HG02938 (cell line): ENCODE results near the gene PANK1.
"Not testable (repeated sequence)": the region's sequence is repeated elsewhere in the genome, so short reads cannot be mapped to it uniquely, and the experiment has no call there.

Source experiments
- ATAC-seq: cut with Tn5 transposase; IDR thresholded peaks from one replicate; pipeline ENCODE4 v1.9.1; 2021; ENCODE audit warnings: mild to moderate bottlenecking, moderate library complexity; ENCODE audit not compliant: unreplicated experiment

Gene PANK1

DNA sequence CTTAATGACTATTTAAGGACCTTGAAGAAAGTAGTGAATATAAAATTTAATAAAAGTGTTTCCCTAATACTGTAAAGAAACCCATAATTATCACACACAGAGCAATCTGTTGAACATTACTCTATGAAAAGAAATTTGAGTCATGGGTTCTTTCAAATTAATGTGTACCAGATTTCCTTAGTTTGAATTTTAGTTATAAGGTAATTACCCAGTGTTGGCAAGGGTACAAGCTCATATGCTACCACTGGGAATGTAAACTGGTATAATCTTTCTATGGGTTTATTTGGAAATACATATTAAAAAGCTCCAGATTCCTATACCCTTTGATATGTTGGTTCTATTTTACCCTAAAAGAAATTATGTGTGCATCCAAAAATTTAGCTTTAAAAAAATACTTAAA lies 22.9 kb downstream of the PANK1 start:
- no peak for ATAC-seq

DNA sequence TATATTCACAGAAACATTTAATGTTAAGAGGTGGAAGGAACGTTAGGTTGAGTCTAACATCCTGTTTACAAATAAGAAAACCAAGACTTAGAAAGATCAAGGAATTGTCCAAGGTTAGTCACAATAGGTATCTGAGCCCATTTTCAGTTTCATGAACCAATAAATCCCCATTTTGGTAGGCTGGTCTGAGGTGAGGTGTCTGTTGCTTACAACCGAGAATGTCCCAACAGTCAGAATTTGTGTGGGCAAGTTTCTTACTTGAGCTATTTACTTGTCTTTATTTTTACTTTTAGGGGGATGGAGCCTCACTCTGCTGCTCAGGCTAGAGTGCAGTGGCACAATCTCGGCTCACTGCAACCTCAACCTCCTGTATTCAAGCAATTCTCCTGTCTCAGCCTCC lies 23.6 kb downstream of the PANK1 start:
- ATAC-seq, result no peak

DNA sequence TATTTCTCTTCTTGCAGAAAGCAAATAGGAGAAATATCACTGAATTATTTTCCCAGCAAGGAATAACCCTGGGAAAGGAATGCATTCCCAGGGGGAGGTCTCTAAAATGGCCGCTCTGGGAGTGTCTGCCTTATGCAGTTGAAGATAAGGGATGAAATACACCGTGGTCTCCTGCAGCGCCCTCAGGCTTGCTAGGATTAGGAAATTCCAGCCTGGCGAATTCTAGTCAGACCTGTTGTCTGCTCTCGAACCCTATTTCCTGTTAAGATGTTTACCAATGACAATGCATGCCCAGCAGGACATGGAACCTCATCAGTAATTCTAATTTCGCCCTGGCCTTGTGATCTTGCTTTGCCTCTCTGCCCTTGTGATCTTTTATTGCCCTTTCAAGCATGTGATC lies 24.7 kb downstream of the PANK1 start:
- ATAC-seq, result not testable (repeated sequence)

DNA sequence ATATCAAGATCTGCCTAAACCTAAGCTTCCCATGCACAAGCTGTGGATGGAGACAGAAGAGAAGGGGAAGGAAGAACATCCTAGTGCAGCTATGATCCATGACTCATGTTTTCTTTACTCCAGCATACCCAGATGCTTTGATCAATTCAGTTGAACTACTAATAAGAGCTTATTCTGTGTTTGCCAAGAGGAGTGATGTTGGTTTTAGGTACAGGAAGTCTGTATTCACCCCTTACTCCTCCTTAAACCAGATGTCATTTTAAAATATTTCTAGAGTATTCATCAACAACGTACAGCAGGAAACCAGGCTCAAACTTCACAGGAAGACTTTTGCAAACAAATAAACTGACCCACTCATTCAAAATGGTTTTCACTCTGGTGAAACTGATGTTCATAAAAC lies 29.2 kb downstream of the PANK1 start:
- ATAC-seq, result no peak

DNA sequence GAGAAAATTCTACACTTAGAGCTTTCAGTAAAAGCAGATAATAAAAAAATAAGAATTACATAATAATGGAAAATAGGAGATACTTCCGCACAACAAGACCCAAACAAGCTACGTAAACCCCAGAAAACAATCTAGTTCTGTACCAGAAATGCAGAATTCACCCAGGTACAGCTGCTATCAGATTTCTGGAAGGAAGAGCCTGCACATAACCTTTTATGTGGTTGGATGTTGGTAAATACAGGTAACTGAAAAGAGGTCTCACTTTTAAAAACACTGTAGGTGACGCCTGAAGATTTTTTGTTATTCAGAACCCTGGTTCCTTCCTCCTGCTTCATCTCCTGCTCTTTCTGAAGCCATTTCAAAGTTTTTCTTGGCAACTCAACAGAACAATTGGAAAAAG lies 29.9 kb downstream of the PANK1 start:
- no peak for ATAC-seq

DNA sequence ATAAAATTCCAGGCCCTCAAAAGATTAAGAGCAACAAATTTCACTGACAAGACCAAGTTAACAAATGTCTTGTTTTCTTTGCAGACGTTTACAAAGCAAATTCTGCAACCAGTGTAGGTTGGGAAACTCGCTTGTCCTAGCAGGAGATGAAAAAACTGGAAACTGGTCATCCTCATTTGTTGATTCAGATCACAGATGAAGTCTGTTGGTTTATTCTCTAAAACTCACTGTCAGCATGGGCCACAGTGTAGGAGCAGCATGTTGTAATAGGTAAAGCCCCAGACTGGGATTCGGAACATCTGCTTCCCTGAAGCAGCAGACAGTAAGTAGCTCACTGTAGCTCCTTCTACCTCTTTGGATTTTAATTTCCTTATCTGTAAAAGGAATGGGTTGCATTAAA lies 31.5 kb downstream of the PANK1 start:
- ATAC-seq, result no peak

DNA sequence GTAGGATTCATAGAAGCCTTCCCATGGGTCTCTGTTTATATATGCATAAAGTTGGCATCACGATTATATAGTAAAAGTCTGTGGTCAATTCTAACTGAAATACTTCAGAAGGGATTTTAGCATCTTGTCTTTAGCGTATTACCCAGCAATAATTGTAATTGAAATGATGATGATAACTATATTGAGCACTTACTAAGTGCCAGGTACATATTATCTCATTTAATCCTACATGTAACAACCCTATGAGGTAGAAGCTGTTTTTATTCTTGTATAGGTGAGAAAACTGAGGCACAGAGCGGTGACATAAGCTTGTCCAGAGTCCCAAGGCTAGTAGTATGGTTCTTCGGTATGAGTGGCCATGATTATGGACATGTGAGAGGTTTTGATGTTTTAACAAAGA lies 33.8 kb downstream of the PANK1 start:
- ATAC-seq, result no peak

DNA sequence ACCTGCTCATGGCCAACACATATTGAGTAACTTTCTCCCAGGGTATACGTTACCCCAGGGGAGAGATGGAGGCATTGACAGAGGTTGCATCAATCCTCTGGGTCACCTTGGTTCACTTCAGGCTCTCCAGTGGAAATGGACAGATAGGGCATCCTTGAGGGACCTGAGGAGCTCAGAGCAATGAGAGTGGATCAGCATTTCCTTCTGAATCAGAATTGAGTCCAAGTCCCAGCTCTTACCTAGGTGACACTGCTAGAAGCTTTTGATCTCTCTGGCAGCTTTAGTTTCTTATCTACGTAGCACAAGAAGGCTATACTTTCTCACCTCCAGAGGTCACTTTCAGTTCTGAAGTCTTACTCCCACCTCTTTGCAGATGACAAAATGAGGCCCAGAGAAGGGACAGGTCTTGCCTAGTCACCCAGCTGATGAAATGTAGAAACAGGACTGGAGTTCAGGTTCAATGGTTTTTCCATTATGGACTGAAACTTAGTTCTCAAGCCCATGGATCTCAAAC lies 35.2 kb downstream of the PANK1 start:
- ATAC-seq, result peak; percentile 93

DNA sequence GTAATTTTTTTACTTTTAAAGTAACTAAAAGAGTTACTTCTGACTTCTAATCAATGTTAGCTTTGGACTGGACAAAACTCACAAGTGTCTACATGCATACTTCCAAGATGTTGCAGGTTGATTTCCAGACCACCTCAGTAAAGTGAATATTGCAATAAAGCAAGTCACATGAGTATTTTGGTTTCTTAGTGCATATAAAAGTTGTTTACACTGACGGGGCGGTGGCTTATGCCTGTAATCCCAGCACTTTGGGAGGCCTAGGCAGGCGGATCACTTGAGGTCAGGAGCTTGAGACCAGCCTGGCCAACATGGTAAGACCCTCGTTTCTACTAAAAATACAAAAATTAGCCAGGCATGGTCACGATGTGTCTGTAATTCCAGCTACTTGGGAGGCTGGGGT lies 40.8 kb downstream of the PANK1 start:
- no peak for ATAC-seq

DNA sequence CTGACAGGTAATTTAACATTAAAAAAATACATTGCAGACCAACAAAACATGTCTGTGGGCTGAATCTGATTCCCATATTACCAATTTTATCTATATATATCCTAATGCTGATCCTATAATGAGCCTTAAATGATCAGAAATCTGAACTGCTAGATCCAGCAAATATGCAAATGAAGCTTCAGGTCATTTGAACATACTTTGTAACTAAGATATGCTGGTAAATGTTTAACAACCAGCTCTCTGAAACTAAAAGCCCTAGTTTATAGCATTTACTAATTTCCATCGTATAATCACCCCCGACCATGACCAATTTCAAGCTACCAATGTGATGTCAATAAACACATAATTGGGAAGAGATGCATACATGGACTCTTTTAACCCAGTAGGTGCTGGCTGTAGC lies 42.1 kb downstream of the PANK1 start:
- ATAC-seq, result no peak

DNA sequence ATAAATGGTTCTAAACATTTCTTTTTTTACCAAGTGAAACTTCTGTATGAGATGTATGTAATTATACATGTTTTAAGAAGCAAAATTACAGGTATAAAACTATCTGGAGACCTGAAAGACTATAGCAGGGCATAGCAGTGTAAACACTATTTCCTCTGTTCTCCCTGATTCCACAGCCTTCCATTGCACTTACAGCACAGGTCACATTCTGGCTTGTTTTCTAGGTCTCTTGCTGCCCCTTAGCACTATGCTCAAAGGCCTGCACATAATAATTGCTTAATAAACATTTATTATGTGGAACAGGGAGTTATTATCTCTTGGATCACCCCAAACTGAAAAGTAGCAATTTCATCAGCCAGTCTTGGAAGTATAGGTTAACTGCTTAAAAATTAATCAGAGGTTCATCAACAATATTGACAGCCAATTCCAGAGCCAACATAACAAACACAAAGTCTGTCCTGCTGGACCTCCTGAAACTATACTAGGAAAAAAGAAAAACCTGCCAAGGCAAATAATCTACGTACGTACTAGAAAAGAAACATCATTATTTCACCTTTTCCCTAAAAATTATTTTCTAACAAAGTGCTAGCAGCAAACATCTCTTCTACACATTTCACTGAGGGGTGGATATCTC lies 43.2 kb downstream of the PANK1 start:
- no peak for ATAC-seq

DNA sequence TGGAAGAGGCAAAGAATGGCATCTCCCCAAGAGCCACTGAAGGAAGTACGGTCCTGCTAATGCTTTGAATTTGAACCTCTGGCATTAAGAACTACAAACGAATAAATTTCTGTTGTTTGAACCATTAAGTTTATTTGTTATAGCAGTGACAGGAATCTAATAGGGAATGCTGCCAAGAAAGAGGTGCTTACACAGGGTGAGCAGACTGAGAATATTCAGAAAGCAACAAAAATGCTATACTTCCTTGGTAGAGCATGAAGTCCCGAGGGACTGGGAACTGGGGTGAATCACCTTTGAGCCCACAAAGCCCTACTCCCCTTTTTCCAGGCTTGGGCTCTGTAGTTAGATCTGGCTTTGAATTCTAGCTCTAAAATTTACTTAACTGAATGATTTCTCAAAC lies 45.0 kb downstream of the PANK1 start:
- no peak for ATAC-seq

DNA sequence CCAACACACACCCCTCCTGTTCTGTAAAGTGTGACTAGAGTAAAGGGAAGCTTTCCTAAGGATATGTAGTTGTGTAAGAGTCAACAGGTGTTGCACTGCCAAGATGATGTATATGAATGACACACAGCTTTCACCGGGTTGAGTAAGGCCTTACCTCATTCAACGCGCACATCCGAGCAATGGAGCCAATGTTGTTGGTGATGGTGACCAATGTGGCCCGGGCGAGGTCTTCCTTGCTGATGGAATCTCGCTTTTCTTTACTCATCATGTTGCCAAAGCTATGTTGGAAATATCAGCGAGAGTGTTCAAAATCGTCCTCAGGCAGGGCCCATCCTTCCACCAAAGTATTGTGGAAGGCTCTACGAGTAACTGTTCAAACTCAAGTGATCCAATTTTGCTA lies 52.0 kb downstream of the PANK1 start:
- no peak for ATAC-seq

DNA sequence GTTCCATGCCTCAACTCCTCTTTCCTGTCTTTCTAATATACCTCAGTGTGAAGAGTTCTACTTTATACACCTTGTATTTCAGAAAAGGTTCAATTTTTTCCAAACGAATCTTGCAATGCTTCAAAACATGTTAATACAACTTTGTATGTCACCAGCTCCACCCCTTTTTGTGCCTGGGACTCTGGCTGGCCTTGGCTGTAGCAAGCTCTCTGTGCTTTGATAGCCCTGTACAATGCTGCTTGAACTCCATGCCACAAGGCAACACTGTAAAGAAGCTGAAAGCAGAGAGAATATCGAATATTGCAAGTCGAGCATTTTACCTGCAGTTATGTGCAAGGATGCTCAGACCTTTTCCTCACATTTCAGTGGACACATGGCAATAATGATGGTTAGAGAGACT lies 52.5 kb downstream of the PANK1 start:
- ATAC-seq, result no peak

DNA sequence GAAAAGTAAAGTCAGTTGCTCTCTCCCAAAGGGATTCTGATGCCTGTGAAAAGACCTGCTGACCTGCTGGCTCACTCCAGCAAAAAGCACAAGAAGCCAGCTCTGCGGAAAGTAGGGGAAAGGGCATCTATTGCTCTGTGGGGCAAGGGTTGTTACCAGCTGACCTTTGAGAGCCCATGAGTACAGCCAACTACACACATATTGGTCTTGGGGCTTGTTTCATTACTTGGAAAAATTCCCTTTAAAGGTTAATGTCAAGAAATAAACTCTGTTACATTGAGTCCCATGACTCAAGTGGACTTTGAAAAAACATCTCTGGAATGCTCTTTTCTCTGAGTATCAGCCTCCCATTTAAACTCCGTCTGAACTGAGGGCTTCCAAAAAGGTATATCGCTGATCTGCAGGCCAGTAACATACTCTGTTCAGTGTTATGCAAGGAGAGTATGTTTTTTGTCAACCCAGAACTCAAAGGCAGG lies 53.2 kb downstream of the PANK1 start:
- no peak for ATAC-seq

DNA sequence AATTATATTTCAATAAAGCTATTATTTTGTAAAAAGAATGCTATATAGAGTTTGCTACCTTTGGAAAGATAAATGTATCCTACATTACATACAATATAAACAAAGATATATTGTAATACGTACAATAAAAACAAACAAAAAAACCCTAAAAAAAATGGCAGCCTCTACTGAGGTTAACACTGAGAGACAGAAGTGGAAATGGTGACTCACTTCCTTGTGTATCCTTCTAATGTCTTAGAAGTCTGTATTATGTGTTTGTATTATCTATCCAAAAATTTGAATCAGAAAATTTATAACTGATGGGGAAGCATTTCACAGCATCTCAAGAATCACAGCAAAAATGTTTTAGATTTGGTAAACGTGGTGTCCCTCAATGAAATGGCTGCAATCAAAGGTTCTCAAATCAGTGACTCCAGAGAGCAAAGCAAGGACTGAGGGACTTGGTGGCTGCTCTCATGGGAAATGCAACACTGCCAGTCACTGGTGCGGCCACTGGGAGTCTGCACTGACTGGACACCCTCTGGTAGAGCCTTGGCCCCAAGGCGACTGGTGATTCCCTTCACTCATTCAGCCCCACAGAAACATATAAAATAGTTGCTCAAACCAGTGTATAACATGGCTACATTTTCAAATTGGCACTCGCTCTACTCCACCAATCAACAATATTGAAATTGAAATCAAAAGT lies 53.8 kb downstream of the PANK1 start:
- no peak for ATAC-seq

DNA sequence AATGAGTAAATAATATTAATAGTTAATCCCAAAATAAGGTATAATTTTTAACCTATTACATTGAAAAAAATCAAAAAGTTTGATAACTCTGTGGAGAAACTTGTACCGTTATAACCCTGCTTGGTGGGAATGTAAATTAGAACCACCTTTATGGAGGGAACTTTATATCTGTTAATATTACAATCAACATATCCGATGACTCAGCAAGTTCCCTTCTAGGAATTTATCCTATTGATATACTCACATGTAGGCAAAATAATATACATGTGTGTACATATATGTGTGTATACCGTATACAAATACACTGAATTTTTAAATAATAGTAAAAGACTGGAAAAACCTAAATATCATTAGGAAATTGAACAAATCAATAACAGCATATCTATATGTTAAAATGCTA lies 54.7 kb downstream of the PANK1 start:
- ATAC-seq, result no peak

DNA sequence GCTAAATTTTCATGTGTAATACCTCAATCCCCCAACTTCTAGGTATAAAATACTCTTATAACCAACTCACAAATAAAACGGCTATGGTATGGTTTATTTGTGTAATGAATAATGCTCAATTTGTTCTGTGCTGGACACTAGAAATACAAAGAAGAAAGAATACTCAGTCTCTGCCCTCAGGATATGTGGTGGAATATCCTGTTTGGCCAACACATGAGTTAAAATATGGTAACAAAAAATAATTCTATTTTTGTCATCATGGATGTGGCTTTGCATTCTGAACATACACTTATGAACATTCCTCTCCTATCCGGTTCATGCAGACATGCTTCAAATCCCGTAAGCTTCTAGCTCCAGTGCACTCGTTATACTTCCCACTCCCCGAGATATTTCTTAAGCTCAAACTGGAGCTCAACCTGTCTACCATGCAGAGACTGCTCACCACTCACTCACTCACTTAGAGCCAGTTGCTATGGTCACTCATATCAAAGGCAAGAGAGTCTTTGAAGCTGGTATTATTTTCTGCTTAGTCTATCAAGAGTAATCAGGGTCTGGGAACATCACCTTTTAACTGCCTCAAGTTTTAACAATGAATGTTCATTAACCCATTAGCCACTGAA lies 55.8 kb downstream of the PANK1 start:
- ATAC-seq, result no peak

DNA sequence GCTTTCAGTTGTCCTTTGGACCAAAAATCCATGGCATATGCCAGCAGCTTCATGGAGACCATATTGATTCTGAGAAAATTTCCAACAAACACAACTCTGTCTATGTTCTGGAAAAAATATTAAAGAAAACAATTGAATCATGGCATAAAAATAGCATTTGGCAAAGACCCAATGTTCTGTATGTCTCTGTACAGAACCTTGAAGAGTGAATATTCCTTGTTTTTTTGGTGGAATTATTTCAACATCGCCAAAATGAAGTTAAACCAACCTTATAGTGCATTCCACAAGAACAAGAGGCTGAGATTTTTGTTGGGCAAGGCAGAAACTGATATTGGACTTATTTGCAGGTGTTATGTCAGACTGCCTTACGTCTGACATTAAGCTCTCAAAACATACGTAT lies 56.4 kb downstream of the PANK1 start:
- ATAC-seq, result no peak

DNA sequence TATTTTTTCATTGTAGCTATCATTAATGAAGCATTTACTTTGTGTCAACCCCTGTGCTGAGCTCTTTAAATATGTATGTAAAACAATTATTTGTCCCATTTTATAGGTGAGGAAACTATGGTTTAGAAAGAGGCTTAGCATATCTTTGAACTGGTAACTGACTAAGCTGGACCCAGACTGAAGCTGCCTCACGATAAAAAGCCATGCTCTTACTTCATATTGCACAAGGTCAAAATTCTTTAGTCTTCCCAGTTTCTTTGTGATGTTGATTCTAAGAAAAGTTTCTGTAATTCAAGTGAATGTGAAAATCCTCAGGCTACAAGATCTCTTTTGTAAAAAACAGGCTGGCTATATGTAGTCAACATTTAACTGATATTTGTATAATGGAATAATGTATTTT lies 63.0 kb downstream of the PANK1 start:
- no peak for ATAC-seq

DNA sequence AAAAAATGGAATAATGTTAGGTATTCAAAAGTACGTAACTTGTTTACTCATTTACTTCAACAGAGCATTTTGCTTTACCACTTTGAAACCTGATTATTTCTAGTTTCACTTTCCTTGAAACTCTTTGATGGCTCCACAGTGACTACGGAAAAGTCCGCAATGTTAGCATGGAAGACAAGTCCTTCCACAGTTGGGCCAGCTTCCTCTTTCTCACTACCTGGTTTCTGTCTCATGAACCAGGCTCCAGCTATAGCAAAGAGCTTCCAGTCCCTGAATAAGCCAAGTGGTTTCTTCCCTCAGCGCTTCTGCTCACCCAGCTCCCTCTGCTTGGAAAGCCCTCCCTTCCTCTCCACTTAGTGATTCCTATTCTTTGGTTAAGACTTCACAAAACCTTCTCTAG lies 64.8 kb downstream of the PANK1 start:
- ATAC-seq, result no peak

DNA sequence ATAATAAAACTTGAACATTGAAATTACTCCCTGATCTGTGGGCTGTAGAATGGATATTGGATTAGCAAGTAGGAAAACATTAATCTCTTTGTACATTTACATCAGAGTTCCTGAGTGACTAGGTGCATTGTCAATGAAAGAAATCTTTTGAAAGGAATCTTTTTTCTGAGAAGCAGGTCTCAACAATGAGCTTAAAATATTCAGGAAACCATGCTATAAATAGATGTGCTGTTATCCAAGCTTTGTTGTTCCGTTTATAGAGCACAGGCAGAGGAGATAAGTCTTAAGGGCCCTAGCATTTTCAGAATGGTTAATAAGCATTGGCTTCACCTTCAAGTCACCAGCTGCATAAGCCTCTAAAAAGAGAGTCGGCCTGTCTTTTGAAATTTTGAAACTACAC lies 68.3 kb downstream of the PANK1 start:
- ATAC-seq, result no peak
